ENCODE measurements around the gene TMPRSS11B. TPM values are rescaled to one million over a fixed set of nuclear protein-coding genes. Genes with fewer than 3 reads are reported as not detected.
"Not testable (repeated sequence)": the region's sequence is repeated elsewhere in the genome, so short reads cannot be mapped to it uniquely, and the experiment has no call there.

The TMPRSS11B gene
- polyA plus RNA-seq, 3 donors = not detected

- DNase-seq (ENCODE audit: low read depth in 3 of 3, low spot score in 2 of 3) = no peak
Observed at GRCh38 chr4:68240620-68241019, 4.9 kb downstream of the TMPRSS11B start.

GRCh38 chr4:68228568-68228967, 16.9 kb downstream of the TMPRSS11B start:
- DNase-seq (ENCODE audit: low read depth in 3 of 3, low spot score in 2 of 3) = no peak

- DNase-seq (ENCODE audit: low read depth in 3 of 3, low spot score in 2 of 3) = no peak
Observed at GRCh38 chr4:68218044-68218443, 27.4 kb downstream of the TMPRSS11B start.

GRCh38 chr4:68216501-68216900, 29.0 kb downstream of the TMPRSS11B start:
- no peak for DNase-seq (ENCODE audit: low read depth in 3 of 3, low spot score in 2 of 3)

GRCh38 chr4:68209003-68209402, 36.5 kb downstream of the TMPRSS11B start:
- no peak for DNase-seq (ENCODE audit: low read depth in 3 of 3, low spot score in 2 of 3)

- not testable (repeated sequence) for DNase-seq (ENCODE audit: low read depth in 3 of 3, low spot score in 2 of 3)
Observed at GRCh38 chr4:68194305-68194704, 51.2 kb downstream of the TMPRSS11B start.

GRCh38 chr4:68193194-68193593, 52.3 kb downstream of the TMPRSS11B start:
- DNase-seq (ENCODE audit: low read depth in 3 of 3, low spot score in 2 of 3) = no peak

GRCh38 chr4:68187145-68187544, 58.3 kb downstream of the TMPRSS11B start:
- DNase-seq (ENCODE audit: low read depth in 3 of 3, low spot score in 2 of 3) = no peak

GRCh38 chr4:68184923-68185322, 60.6 kb downstream of the TMPRSS11B start:
- DNase-seq (ENCODE audit: low read depth in 3 of 3, low spot score in 2 of 3) = no peak

GRCh38 chr4:68183417-68183816, 62.1 kb downstream of the TMPRSS11B start:
- DNase-seq (ENCODE audit: low read depth in 3 of 3, low spot score in 2 of 3) = no peak

GRCh38 chr4:68182382-68182820, 63.1 kb downstream of the TMPRSS11B start:
- DNase-seq (ENCODE audit: low read depth in 3 of 3, low spot score in 2 of 3) = no peak

GRCh38 chr4:68180849-68181526, 64.5 kb downstream of the TMPRSS11B start:
- DNase-seq (ENCODE audit: low read depth in 3 of 3, low spot score in 2 of 3) = no peak

- DNase-seq (ENCODE audit: low read depth in 3 of 3, low spot score in 2 of 3) = no peak
Observed at GRCh38 chr4:68176904-68177303, 68.6 kb downstream of the TMPRSS11B start.

Other genes starting within 250 kb of the TMPRSS11B start
- not detected for gene TMPRSS11F, start 115.8 kb downstream of the TMPRSS11B start, polyA plus RNA-seq (ENCODE audit: insufficient read length in 3 of 3)
- gene YTHDC1, start 104.4 kb upstream of the TMPRSS11B start, polyA plus RNA-seq (ENCODE audit: insufficient read length in 3 of 3) = 100 to 1,000 TPM; 175 to 187 (median 181) TPM
- under 1 TPM in 2 of 3 donors, not detected in 1; 0.10 to 0.11 TPM for gene TMPRSS11E, start 201.8 kb upstream of the TMPRSS11B start, polyA plus RNA-seq (ENCODE audit: insufficient read length in 3 of 3)